Muscle of back (tissue), 11 donors: ENCODE results near the gene DENND10. TPM values are rescaled to one million over a fixed set of nuclear protein-coding genes. Genes with fewer than 3 reads are reported as not detected.
"Not testable (repeated sequence)": the region's sequence is repeated elsewhere in the genome, so short reads cannot be mapped to it uniquely, and the experiment has no call there.

Experiments
- DNase-seq, 3 donors: peaks; one replicate each; pipeline versions ENCODE4 v3.0.0 to v3.0.0-alpha.2; 2013
- polyA plus RNA-seq, 10 donors: library from polyadenylated mRNA; unstranded; fragments of 120-200 nt; gene quantifications; one replicate each; pipeline ENCODE4 v1.2.1, GENCODE V29; 2013; ENCODE audit not compliant: insufficient read length in 10 of 10

DENND10 gene
- polyA plus RNA-seq, 10 donors = 25.8 to 41.4 (median 33.8) TPM

DNA sequence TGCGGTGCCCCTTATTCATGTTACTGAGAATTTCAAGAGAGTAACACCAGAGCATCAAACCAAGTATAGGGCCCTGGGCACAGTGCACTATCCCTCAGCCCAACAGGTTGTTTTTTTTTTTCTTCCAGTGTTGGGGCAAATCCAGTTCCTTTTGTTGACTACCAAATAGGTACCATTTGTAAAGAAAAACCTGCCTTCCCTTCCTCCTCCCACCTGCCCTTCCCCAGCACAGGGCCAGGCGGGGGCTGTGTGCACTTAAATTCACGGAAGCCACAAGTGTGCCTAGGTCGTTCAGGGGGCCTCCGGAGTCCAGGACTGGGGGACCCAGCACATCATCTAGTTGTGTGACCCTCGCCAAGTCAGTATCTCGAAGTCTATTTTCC, 62.2 kb downstream of the DENND10 start:
- no peak for DNase-seq

DNA sequence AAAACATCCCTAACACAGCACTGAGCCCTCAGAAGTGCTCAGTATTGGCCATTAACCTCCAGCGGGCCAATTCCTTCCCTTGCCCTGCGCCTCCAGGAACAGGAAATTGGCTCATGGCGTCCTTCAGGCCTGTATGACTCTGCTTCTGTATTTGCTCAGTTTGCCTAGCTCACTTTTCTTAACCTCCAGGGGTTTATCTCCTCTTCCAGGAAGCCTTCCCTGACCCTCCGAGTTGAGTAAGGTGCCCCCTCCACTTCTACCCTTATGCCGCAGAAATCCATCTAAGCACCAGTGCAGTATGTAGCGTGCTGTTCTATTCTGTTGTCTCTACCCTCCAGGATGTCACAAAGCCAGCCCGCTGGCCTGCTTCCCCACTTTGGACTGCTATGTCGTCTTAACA, 62.7 kb downstream of the DENND10 start:
- peak in 1 of 3 donors; percentile 20 for DNase-seq

DNA sequence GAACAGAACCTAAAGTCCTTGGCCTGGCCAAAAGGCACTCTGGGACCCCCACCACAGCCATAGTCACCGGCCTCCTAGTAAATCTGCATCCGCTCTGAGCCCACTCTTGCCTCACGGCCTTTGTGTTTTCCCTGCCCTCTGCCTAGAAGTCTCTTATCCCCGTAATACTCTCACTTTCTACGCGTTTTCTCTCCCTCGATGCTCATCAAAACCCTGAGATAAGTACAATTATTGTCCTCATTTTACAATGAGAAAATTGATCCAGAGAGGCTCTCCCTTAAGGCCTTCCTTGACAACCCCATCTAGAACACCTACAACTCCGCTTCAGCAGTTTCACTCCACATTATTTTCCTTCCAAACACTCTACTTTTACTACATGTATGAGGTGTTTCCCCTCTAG, 63.1 kb downstream of the DENND10 start:
- no peak for DNase-seq

DNA sequence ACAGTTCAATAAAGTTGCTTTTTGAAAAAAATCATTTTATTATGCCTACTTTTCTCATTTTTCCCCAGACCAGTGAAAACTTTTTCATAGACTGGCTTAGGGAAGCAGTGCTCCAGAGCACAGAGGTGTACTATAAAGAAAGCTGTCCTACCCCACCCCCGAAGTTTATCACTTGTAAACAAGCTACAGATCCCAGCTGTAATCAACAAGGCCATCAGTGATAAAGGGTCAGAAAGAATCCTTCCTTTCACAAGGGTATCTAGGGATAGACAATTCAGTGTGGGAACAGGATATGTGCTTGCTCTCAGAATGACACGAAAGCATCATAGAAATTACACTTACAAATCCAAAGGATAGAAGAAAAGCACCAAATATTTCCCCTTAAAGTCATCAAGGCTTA, 70.2 kb downstream of the DENND10 start:
- no peak for DNase-seq

DNA sequence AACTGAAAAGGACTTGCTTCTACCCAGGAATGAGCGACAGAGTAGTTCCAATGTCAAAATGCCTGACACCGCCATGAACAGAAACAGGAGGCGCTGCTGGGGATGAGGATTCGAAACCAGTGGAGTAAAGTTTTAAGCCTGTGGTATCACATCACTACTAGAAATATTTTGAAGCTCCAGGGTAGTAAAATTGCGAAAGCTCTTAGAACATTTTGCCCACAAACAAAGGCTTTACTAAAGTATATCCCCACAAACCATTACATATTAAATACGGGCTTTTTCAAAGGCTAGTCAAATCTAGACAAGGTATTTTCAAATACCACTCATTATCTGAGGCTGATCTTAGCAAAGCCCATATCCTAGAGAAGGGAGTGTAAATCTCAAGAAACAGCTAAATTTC, 72.3 kb downstream of the DENND10 start:
- no peak for DNase-seq

DNA sequence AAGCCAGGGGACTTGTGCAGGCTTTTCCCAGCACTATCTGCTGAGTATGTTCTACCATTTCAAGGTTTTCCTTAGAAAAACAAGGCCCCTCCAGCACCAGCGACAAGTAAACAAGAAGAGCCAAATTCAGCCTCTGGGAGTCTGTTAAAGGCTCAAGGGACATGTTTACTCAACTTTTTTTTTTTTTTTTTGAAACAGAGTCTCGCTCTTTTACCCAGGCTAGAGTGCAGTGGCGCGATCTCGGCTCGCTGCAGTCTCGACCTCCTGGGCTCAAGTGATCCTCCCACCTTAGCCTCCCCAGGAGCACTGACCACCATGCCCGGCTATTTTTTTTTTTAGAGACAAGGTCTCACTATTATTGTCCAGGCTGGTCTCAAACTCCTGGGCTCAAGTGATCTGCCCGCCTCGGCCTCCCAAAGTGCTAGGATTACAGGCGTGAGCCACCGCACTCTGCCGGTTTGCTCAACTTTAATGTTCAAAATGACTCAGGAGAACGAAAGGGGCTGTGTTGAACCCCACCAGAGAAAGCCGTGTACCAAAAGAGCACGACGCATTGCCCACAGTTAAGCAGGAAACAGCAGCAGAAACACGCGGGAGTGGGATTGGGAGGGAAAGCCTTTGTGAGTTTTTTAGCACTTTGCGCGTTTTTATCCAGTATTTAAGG, 73.9 kb downstream of the DENND10 start:
- DNase-seq = no peak

DNA sequence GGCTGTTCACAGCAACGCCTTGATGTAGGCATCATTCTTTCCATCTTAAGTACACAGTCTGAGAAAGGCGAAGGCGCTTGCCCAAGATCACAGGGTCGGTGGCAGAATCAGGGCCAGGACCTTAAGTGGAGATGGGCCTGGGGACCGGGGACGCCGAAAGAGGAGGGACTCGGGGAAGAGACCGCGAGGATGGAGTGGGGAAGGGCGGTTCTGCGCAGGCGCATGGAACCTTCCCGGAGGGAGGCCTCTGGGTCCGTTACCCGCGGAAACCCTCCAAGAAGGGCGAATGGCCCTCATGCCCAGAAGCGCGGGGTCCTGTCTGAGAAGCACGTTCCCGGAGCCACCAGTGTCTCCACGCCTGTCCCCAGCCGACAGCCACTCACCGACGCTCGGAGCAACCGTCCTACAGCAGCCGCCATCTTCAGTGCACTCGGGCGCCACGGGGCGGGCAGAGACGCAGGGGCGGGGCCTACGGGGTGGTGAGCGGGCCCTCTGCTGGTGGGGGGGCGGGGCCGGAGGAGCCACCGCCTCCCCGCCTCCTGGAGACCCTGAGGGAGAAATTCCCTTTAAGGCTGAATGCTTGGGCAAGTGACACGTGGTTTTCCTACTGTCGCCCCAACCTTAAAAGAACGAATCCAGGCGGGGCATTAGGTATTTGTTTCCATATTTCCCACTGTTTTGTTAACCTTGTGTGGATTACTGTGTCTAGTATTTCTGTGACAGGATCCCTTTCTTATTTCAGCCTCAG, 74.6 kb downstream of the DENND10 start, which contains the start of gene PRDX3:
Gene PRDX3, minus strand, starts transcription at position 441 of the 748 bp plus-strand sequence. Its CDS starts 22 bp downstream, at position 419.
- DNase-seq = peak; percentile 92 to 98 (median 93)

DNA sequence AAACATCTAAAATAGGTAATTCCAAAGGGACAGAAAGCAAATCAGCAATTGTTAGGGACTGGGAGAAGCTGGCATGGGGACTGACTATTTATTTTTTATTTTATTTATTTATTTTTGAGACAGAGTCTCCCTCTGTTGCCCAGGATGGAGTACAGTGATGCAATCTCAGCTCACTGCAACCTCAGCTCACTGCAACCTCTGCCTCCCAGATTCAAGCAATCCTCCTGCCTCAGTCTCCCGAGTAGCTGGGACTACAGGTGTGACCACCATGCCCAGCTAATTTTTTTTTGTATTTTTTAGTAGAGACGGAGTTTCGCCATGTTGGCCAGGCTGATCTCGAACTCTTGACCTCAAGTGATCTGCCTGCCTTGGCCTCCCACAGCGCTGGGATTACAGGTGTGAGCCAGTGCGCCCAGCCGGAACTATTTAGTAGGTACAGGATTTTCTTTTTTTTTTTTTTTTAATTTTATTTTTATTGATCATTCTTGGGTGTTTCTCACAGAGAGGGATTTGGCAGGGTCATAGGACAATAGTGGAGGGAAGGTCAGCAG, 77.0 kb downstream of the DENND10 start:
- DNase-seq = not testable (repeated sequence)

DNA sequence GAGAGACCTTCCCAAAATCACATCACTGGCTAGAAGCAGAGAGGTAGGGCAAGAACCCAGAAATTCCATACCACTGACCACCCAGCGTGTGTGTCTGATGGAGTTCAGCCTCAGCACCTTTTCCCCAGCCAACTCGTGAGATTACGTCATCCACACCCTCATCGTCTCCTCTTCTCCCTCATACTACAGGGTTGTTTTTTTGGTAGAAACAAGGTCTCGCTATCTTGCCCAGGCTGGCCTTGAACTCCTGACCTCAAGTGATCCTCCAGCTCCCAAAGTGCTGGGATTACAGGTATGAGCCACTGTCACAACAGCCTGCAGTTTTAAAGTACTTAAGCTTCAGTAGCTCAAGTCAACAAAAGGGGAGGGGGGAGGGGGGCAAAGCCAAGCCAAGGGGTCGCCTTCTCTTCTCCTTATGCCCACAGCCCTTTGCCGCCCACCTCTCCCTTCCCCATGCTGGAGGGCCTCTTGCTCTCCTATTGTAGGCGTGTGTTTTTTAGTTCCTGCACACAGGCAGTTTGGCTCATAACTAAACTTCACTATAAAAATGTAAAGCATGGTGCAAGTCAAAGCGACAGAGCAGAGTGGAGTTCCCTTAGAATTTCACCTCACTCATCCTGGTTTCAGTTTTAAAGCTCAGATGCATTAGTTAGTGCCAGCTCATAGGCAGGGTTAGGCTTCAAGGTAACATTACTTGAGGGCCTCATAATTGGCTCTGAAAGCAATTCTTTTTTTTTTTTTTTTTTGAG, 79.9 kb downstream of the DENND10 start:
- DNase-seq = no peak

Other genes with a start within 250 kb of the DENND10 start
- 10 to 100 TPM in 1 of 10 donors, 1 to 10 TPM in 9; 3.1 to 10.3 (median 5.4) TPM for gene NANOS1, start 74.4 kb upstream of the DENND10 start, polyA plus RNA-seq
- gene EIF3A, start 23.3 kb upstream of the DENND10 start, polyA plus RNA-seq = 100 to 1,000 TPM; 122 to 160 (median 132) TPM
- 10 to 100 TPM; 16.0 to 32.8 (median 22.3) TPM for gene SFXN4, start 61.6 kb downstream of the DENND10 start, polyA plus RNA-seq
- gene PRDX3, start 74.7 kb downstream of the DENND10 start, polyA plus RNA-seq = 100 to 1,000 TPM; 134 to 170 (median 150) TPM
- 10 to 100 TPM; 15.7 to 29.8 (median 25.4) TPM for gene GRK5, start 103.5 kb downstream of the DENND10 start, polyA plus RNA-seq